EL (cell line): ENCODE data around the gene CYB561D2.

ENCODE experiments used
- DNase-seq: peaks from one replicate; pipeline ENCODE4 v3.0.0-alpha.2; 2016

The CYB561D2 gene

GRCh38 chr3:50323614-50324199 lies 27.0 kb upstream of the CYB561D2 start:
- no peak for DNase-seq

DNA sequence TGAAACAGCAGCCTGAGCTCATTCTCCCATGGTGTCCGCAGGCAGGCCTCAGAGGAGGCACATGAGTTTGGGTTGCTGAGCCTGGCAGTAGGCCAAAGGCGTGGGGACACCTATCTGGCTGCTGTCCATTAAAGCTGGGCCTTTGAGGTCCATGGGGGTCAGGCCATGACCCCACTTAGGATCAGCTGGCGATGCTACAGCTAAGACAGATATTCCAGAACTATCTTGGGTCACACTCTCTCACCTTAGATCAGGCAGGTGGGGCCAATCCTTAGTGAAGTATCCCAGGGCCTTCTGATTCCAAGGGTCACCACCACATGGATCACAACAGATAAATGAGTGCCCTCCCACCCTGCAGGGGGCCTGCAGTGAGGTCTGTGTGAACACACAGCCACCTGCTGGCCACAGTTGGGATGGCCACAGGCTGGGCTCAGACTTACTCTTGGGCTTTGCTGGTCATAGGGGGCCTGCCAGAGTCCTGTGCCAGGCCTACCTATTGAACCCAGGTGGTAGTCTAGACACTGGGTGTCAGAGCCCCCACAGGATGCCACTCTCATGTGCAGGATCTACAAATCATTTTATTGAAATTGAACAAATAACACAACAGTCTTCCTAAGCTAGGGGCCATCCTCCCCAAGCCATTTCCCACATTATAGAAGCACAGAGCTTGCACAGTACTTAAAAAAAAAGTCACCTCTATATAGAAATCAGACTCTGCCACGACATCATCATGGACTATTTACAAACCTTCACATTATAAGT lies 26.1 kb upstream of the CYB561D2 start:
- DNase-seq, result peak; percentile 66

DNA sequence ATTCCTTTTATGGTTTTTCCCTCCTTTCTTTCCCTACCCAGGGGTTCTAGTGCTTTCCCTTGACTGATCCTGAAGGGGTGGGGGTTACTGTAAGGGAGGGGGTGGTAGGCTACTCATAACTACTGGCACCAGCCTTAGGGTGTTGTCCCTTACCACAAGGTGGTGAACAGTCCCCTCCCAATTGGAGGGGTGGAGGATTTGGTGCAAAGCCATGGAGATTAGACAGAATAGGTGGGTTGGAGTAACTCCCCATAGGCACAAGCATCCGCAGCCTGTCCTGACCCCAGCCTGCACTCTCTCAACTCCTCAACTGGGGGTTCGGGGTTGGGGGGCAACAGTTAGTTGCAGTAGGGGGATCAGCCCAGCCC lies 25.6 kb upstream of the CYB561D2 start:
- no peak for DNase-seq

DNA sequence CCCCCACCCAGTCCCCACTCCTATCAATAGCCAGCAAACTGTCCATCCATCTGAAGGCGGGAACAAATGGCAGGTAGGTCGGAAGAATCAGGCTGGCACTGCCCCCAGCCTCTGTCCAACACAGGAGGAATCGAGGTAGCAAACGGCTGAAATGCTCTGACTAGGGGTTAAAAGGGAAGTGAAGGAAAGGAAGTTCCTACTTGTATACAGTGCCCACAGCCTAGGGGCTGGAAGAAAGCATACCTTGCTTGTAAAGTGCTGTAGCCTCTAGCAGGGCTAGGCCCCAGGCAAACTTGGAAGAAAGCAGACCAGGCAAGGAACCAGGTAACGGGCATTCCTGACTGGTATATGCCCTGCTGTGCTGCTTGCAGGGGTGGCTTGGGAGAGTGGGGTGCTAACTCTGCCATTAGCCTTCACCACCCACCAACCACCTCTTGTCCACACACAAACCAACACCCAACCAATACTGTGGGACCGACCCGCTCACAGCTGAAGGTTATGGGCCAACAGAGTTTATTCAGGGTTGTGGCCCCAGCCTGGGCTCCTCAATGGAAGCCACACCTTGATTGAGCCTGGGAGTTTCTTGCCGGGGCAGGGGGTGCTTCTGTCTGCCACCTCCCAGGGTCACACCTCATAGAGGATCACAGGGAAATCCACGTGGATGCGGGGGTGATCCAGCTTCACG lies 25.0 kb upstream of the CYB561D2 start:
- DNase-seq, result no peak

- DNase-seq, result no peak
Observed at GRCh38 chr3:50326182-50326541, 24.5 kb upstream of the CYB561D2 start.

DNA sequence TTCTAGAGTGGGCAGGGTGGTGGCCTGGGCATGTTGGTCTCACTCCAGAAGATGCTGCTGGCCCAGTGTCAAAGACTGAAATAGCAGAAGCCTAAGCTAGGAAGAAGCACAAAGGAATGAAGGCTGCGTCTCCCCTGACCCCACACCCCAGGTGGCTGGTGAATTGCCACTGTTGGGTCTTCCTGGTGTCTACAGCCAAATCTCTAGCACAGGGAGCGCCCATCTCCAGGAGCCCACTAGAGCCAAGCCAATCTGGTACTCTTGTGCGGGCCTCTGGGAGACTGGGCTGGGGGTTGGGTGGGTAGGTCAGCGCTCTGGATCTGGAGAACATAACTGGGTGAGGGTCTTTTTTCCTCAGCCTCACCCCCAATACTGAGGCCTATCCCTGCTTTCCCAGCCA lies 23.5 kb upstream of the CYB561D2 start:
- DNase-seq, result no peak

- DNase-seq, result peak; percentile 97
Observed at GRCh38 chr3:50327943-50328691, 22.5 kb upstream of the CYB561D2 start, which contains the start of gene TUSC2. TUSC2 (minus strand) TSS chr3:50328223; CDS start chr3:50328099, 124 bp downstream.

DNA sequence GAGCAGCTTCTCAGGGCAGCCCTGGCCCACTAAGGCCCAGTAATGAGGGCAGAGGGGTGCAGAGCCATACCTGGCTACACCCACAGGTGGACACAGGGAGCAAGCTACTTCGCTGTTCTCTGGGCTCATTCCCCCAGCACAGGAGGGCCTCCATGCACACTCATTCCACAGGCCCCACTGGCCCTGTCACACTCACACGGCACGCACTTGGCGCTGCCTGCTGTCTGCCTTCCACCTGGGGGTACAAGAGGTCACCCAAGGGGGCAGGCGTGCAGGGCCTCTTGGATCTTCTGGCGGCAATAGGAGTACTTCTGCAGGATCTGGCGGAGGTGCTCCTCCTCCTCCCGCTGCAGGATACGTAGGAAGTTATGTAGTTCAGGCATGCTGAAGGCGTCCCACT lies 20.3 kb upstream of the CYB561D2 start:
- no peak for DNase-seq

DNA sequence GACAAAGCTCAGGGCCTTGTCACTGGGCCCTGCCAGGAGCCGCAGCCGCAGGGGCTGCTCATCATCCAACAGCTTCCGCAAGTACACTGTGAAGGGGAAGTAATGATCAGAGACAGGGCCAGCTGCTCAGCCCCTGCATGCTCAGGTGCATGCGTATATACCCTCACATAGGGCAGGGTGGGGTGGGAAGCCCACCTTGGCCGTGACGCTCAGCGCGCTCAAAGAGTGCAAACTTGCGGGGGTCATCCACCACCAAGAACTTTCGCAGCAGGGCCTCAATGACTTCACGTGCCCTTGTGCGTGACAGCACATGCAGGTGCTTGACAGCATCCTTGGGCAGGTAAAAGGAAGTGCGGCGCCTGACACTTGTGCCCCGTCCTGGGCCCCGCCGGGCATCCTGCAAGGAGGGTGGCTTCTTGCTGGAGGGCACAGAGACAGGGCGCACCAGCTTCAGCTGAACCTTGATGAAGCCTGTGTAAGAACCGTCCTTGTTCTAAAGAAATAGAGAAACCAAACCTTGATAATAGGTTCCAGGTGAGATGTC lies 19.2 kb upstream of the CYB561D2 start:
- DNase-seq, result no peak

DNA sequence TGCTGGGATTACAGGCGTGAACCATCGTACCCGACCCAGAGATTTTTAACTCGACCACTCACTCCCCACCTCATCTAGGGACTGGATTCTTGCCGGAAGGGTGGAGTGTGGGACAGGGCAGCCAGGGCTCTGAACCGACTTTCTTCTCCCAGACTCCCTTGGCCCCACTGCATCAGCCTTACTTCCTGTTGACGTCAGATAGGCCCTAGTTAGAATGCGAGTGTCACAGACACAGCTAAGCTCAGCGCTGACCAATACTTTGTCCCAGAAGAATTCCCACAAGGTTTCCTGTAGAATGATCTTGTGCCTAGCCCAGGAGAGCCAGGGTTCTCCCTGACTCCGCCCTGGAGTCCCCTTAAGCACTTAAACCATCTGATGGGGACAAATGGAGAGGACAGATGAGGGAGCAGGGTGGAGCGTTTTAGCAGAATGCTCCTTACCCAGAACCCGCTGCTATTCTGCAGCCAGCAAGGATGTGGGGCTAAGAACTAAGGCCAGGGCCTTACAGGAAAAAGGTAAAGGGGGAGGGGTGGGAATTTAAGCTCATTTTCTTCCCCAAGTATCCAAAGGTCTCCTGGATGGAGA lies 16.8 kb upstream of the CYB561D2 start:
- DNase-seq, result peak; percentile 78

DNA sequence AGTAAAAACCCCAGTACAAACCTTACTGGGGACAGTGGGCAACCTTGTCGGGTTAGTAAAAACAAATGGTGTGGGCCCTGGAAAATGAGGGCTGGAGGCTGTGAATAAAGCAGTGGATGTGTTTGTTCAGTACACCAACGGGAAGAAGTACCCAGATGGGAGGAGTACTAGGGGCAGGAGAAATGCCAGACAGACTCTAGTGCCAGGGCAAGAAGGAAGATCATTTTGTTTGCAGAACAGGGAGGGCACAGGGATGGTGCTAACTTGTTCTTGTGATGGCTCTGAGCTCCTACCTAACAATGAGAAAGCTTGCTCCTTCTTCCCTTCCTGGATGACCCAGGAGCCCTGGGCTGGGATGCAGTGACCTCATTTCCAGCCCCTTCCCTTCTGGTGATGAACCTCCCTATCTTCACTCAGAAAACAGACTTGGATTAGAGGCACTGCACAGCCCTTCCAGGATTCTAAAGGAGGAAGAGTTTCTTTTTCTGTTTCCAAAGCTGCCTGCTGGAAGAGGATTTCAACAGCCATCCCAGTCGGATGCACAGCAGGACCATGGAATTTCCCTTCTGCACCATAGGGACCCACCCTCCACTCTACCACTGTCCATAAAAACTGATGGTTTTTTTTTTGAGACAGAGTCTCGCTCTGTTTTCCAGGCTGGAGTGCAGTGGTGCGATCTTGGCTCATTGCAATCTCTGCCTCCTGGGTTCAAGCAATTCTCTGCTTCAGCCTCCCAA lies 16.2 kb upstream of the CYB561D2 start:
- DNase-seq, result no peak

DNA sequence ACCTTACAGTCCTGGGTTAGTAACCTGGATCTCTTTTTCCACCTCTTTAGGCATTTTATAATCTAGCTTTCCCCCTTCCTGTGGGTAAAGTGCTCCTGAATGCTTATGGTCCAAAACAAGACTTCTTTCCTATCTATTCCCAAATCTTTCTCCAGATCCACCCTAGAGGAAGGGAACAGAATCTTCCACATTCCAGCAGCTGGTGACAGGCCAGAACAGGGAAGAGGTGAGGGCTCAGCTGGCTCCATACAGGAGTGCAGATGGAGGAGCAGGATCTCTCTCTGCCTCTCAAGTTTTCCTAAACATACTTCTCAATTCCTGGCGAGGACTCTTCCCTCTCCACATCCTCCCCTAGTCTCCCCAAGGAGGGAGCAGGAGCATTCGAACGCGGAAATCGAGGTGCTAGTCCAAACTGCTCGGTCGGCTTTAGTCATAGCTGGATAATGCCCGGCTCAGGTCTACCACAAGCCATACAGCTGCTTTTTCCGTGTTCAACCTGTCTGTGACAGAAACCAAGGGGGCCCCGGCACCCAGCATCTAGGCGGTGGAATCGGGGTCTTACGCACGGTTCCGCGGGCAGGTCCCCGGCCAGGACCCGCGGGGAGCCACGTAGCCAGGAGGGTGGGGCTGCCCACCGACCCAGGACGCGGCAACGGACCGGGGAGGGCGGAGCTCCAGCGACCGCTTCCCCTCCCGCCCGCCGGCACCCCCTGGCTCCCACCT lies 14.0 kb upstream of the CYB561D2 start:
- DNase-seq, result no peak

DNA sequence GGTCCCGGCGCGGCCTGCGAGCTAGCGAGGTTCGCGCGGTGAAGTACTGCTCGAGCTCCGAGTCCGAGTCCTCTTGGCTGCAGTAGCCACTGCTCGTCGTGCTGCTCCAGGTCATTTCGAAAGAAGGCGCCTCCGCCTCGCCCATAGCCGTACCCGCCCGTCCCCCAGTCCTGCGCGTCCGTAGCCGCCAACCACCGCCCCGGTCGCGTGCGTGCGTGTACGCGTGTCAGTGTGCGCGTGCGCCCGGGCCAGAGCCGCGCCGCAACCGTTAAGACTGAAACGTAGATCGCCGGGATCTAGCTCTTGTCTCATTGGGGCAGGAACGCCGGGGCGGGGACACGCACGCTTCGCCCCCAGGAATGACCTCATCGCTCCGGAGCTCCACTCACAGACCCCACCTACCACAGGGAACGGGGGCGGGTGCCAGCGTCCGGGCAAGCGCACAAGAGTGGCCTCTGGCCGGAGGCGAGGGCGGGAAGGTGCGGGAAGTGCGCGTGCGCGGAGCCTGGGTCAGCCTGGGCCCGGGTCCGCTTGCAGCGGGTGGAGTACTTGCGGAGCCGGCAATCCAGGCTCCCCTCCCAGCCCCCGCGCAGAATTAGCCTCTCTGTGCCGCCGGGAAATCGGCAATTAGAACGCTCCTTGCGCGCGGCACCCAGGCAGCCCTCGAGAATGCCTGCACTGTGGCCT lies 13.3 kb upstream of the CYB561D2 start:
- peak; percentile 100 for DNase-seq

GRCh38 chr3:50338965-50339364 lies 11.7 kb upstream of the CYB561D2 start:
- DNase-seq, result no peak

DNA sequence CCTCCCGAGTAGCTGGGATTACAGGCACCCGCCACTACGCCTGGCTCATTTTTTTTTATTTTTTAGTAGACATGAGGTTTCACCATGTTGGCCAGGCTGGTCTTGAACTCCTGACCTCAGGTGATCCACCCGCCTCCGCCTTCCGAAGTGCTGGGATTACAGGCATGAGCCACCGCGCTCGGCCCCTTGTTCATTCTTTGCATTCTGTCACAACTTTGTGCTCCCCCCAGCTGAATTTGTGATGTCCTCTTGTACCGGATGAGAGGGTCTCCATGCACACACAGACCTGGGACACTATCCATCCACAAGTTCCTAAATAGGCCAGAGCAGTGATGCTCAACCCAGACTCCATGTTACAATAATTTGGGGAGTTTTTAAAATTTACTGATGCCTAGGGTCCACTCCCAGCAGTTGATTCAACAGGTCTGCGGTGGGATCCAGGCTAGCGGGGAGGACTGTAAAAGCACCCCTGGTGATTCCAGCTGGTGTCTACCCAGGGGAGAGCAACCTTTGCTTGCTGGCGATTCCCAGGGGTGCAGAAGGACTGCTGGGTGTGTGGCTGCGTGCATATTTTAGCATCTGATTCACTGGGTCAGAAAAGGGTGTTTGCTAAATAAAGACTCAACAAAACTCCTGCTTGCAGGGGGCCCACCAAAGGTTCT lies 11.0 kb upstream of the CYB561D2 start:
- peak; percentile 66 for DNase-seq

DNA sequence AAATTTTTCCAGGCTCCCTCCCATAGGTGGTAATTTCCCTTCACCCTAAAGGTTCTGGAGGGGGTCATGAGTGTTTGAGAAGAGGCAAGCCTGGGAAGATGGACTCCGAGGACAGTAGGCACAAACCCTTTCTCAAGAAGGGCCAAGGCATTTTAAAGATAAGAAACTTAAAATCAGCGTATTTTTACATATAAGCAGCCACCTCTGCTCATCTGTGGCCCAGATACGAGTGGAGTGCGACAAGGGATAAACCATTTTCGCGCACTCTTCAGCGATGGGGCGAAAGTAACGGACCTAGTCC lies 10.6 kb upstream of the CYB561D2 start:
- no peak for DNase-seq

DNA sequence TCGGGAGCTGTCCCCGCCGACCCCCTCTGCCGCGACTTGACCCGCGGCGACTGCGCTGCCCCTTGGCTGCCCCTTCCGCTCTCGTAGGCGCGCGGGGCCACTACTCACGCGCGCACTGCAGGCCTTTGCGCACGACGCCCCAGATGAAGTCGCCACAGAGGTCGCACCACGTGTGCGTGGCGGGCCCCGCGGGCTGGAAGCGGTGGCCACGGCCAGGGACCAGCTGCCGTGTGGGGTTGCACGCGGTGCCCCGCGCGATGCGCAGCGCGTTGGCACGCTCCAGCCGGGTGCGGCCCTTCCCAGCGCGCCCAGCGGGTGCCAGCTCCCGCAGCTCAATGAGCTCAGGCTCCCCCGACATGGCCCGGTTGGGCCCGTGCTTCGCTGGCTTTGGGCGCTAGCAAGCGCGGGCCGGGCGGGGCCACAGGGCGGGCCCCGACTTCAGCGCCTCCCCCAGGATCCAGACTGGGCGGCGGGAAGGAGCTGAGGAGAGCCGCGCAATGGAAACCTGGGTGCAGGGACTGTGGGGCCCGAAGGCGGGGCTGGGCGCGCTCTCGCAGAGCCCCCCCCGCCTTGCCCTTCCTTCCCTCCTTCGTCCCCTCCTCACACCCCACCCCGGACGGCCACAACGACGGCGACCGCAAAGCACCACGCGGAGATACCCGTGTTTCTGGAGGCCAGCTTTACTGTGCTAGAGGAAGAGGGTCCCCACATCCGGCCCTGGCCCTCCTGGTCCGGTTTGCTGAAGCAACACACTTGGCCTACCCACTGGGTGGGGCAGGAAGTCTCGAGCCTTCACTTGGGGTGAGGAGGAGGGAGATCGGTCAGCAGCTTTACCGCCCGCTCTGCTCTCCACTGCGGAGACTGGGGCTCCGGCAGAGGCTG lies 10.0 kb upstream of the CYB561D2 start, which contains the start of gene RASSF1:
TSS of gene RASSF1 (minus strand) at position 389 of the 882 bp plus-strand sequence. CDS start at position 358, 31 bp downstream.
- peak; percentile 83 for DNase-seq

GRCh38 chr3:50341537-50341936 lies 9.1 kb upstream of the CYB561D2 start:
- no peak for DNase-seq

- DNase-seq, result no peak
Observed at GRCh38 chr3:50341996-50342650, 8.5 kb upstream of the CYB561D2 start.
